ENCODE data around the gene GPC6. TPM values are rescaled to one million over a fixed set of nuclear protein-coding genes. Genes with fewer than 3 reads are reported as not detected.

GPC6 gene
- polyA plus RNA-seq, 1 donor (not counting 4 experiments of a cell fraction or from before 2014, with no cell fraction given) = 0.42 TPM

GRCh38 chr13:94160875-94161274 is 934.3 kb downstream of the GPC6 start:
- Histone ChIP-seq H3K9me3 (ENCODE audit: control insufficient read depth, low read depth, low read length) (no peaks in the 10 kb centered on the region), H2AFZ (ENCODE audit: control insufficient read depth, low read length) (no peak overlapping the region), H3K36me3 (ENCODE audit: control insufficient read depth in 2 of 2, extremely low read depth in 1 of 2, insufficient read depth in 2 of 2, low read length in 2 of 2) (no peaks in the 10 kb centered on the region), H4K20me1 (ENCODE audit: control insufficient read depth, extremely low read depth, insufficient read depth, low read length) (no peaks in the 10 kb centered on the region), H3K4me1 (ENCODE audit: control insufficient read depth, extremely low read depth, insufficient read depth, low read length) (no peaks in the 10 kb centered on the region), H3K27me3 (ENCODE audit: control insufficient read depth, extremely low read depth, insufficient read depth, low read length) (no peaks in the 10 kb centered on the region), H3K9ac (ENCODE audit: control insufficient read depth, extremely low read depth, insufficient read depth, low read length) (no peak overlapping the region), H3K27ac (ENCODE audit: control insufficient read depth, insufficient read depth, low read length) (no peak overlapping the region), H3K4me3 (ENCODE audit: control insufficient read depth in 2 of 3, extremely low read depth in 1 of 3, insufficient read depth in 2 of 3, low read depth in 1 of 3, low read length in 3 of 3) (no peak overlapping the region), H3K9me1 (ENCODE audit: control insufficient read depth, extremely low read depth, insufficient read depth, low read length) (no peaks in the 10 kb centered on the region), H3K4me2 (ENCODE audit: control insufficient read depth, extremely low read depth, insufficient read depth, low read depth, low read length) (no peak overlapping the region), H3K79me2 (ENCODE audit: control insufficient read depth, insufficient read depth, low read length) (no peaks in the 10 kb centered on the region)
- DNase-seq (ENCODE audit: low read depth, low spot score) = no peak
- dilution Hi-C loops (cut with MboI; ENCODE audit: extremely low pct_ligation_motif_present, low sequenced_read_pairs) = no loop called here
- no peak for FAIRE-seq
- TF ChIP-seq EZH2 (IDR thresholded peaks at IDR 0.05; ENCODE audit: low read length) = no peak
- TF ChIP-seq CTCF (optimal IDR thresholded peaks at IDR 0.05 in 1 of 3, IDR thresholded peaks at IDR 0.05 in 1 of 3, conservative IDR thresholded peaks at IDR 0.05 in 1 of 3; ENCODE audit: extremely low read depth in 1 of 3, insufficient read depth in 2 of 3, low read length in 3 of 3) = no peak

DNA sequence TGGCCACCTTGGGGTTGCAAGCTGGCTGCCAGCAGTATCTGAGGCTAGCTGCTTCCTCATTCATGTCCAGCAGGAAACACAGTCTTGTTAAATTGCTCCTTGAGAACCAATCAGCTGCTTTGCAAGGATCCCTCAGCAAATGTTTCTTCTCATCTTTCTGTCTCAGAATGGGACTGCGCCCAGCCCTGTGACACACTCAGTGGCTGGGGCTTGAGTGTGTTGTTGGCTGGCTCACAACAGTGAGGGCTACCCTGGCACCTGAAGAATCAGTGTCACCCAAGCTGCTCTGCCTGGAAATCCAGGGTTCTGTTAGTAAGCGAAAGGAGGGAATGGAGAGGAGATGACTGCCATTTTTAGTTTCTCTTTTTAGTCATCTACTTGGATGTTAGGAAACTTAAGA is 935.7 kb downstream of the GPC6 start:
- DNase-seq (ENCODE audit: low read depth, low spot score) (no peak), FAIRE-seq (no peak)
- Histone ChIP-seq H3K36me3 (ENCODE audit: control insufficient read depth in 2 of 2, extremely low read depth in 1 of 2, insufficient read depth in 2 of 2, low read length in 2 of 2) (no peaks in the 10 kb centered on the region), H3K9me1 (ENCODE audit: control insufficient read depth, extremely low read depth, insufficient read depth, low read length) (no peaks in the 10 kb centered on the region), H3K4me2 (ENCODE audit: control insufficient read depth, extremely low read depth, insufficient read depth, low read depth, low read length) (no peak overlapping the region), H3K4me3 (ENCODE audit: control insufficient read depth in 2 of 3, extremely low read depth in 1 of 3, insufficient read depth in 2 of 3, low read depth in 1 of 3, low read length in 3 of 3) (no peak overlapping the region), H3K9ac (ENCODE audit: control insufficient read depth, extremely low read depth, insufficient read depth, low read length) (no peak overlapping the region), H3K9me3 (ENCODE audit: control insufficient read depth, low read depth, low read length) (no peaks in the 10 kb centered on the region), H3K4me1 (ENCODE audit: control insufficient read depth, extremely low read depth, insufficient read depth, low read length) (no peaks in the 10 kb centered on the region), H3K27ac (ENCODE audit: control insufficient read depth, insufficient read depth, low read length) (no peak overlapping the region), H3K27me3 (ENCODE audit: control insufficient read depth, extremely low read depth, insufficient read depth, low read length) (no peaks in the 10 kb centered on the region), H3K79me2 (ENCODE audit: control insufficient read depth, insufficient read depth, low read length) (no peaks in the 10 kb centered on the region), H4K20me1 (ENCODE audit: control insufficient read depth, extremely low read depth, insufficient read depth, low read length) (no peaks in the 10 kb centered on the region), H2AFZ (ENCODE audit: control insufficient read depth, low read length) (no peak overlapping the region)
- dilution Hi-C loops (cut with MboI; ENCODE audit: extremely low pct_ligation_motif_present, low sequenced_read_pairs) = no loop called here
- TF ChIP-seq CTCF (optimal IDR thresholded peaks at IDR 0.05 in 1 of 3, IDR thresholded peaks at IDR 0.05 in 1 of 3, conservative IDR thresholded peaks at IDR 0.05 in 1 of 3; ENCODE audit: extremely low read depth in 1 of 3, insufficient read depth in 2 of 3, low read length in 3 of 3) (no peak), EZH2 (IDR thresholded peaks at IDR 0.05; ENCODE audit: low read length) (no peak)

All from keratinocyte (primary cell).